ENCODE data around the gene CASP8AP2.

DNA sequence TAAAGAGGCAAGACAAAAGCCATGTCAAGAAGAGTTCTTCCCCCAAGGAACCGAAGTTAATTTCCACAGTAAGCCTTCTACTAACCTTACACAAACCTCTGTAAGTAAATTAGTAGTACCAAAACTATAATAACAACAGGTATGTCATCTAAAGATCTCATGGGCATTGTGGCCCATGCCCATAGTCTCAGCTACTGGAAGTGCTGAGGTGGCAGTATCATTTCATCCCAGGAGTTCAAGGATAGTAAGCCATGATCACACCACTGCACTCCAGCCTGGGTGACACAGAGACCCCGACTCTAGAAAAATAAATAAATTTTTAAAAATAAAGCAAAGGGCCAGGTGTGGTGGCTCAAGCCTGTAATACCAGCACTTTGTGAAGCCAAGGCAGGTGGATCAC is 39.3 kb upstream of the CASP8AP2 start:
- TF ChIP-seq, protein P1, sequence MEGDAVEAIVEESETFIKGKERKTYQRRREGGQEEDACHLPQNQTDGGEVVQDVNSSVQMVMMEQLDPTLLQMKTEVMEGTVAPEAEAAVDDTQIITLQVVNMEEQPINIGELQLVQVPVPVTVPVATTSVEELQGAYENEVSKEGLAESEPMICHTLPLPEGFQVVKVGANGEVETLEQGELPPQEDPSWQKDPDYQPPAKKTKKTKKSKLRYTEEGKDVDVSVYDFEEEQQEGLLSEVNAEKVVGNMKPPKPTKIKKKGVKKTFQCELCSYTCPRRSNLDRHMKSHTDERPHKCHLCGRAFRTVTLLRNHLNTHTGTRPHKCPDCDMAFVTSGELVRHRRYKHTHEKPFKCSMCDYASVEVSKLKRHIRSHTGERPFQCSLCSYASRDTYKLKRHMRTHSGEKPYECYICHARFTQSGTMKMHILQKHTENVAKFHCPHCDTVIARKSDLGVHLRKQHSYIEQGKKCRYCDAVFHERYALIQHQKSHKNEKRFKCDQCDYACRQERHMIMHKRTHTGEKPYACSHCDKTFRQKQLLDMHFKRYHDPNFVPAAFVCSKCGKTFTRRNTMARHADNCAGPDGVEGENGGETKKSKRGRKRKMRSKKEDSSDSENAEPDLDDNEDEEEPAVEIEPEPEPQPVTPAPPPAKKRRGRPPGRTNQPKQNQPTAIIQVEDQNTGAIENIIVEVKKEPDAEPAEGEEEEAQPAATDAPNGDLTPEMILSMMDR (IDR thresholded peaks at IDR 0.05 in 4 of 5, conservative IDR thresholded peaks at IDR 0.05 in 1 of 5): no peak
- no peak for TF ChIP-seq POLR2A (IDR thresholded peaks at IDR 0.05)
